Mucosa of descending colon (tissue), 3 donors: ENCODE data around the gene TSPAN5. TPM values are rescaled to one million over a fixed set of nuclear protein-coding genes. Genes with fewer than 3 reads are reported as not detected.
"Not testable (repeated sequence)": the region's sequence is repeated elsewhere in the genome, so short reads cannot be mapped to it uniquely, and the experiment has no call there.

Experiments used
- ATAC-seq: fragments of 200-7000 bp; cut with Tn5 transposase; one replicate; pipeline ENCODE4 v1.9.1; 2020; ENCODE audit warnings: mild to moderate bottlenecking, moderate library complexity
- DNase-seq, 3 donors: peaks; one replicate each; pipeline ENCODE4 v3.0.0-alpha.2; 2020
- H3K36me3 ChIP-seq: fragments of 200-600 bp; one replicate; pipeline ENCODE4 v1.8.0; 2021; ENCODE audit warnings: low read depth, mild to moderate bottlenecking
- H3K4me1 ChIP-seq: fragments of 200-600 bp; one replicate; pipeline ENCODE4 v1.8.0; 2021; ENCODE audit warnings: low read depth, mild to moderate bottlenecking
- H3K4me3 ChIP-seq: fragments of 200-600 bp; one replicate; pipeline ENCODE4 v1.8.0; 2021; ENCODE audit warnings: mild to moderate bottlenecking
- H3K9me3 ChIP-seq: fragments of 200-600 bp; one replicate; pipeline ENCODE4 v1.8.0; 2021; ENCODE audit warnings: mild to moderate bottlenecking
- CTCF ChIP-seq: fragments of 200-600 bp; IDR thresholded peaks from one replicate; pipeline ENCODE4 v1.8.0; 2022; ENCODE audit warnings: antibody characterized with exemption, mild to moderate bottlenecking
- intact Hi-C, 2 donors: fragments of 100-400 bp; cut with DNase I in 1 of 2; cut with micrococcal nuclease in 1 of 2; formaldehyde crosslinking; loops; one replicate each; pipeline versions ENCODE4 v1.11.0 to v1.11.1; 2022; cut with DNase I, micrococcal nuclease
- long read RNA-seq, 2 donors: library from polyadenylated mRNA; unstranded; transcript quantifications; one replicate each; pipeline ENCODE4 v2.0.0, GENCODE V29; 2019 to 2021
- total RNA-seq, 3 donors: library from RNA; stranded (reverse); fragmentation: NEBNext Ultra II Directional in 2 of 3; extraction: Animal tissue kit (Norgen Biotek cat#: 25700) in 2 of 3; gene quantifications; one replicate each; pipeline versions ENCODE4 v1.2.1 to v1.2.4, GENCODE V29; 2021 to 2023
- donor health status: DM: no; HTN: no; CAD: no; lungs with moderate emphysema.
- donor health status: DM: no; HTN: no; CAD: no.
- donor health status: DM: no; HTN: yes; CAD: no.

The TSPAN5 gene
- total RNA-seq = 10 to 100 TPM in 1 of 3 donors, 1 to 10 TPM in 2; 3.9 to 11.8 (median 4.9) TPM
- long read RNA-seq, donor 1, transcript TSPAN5-201 (8 exons, 3,365 nt) = major isoform, 20 of 30 reads
- long read RNA-seq, donor 1, partial matches to known transcripts = 0 of 30 reads
- long read RNA-seq, donor 1, other reads (novel, unspliced or antisense) = 7 of 30 reads
- long read RNA-seq, donor 2, partial matches to known transcripts = 0 of 3 reads
- long read RNA-seq, donor 2, other reads (novel, unspliced or antisense) = 3 of 3 reads

- Histone ChIP-seq H3K36me3 (no peaks in the 10 kb centered on the region), H3K4me3 (peak within 1 kb of the TSS; percentile 28), H3K4me1 (peaks cover 8% of the 10 kb centered on the region), H3K9me3 (no peaks in the 10 kb centered on the region)
- TF ChIP-seq CTCF = no peak
- ATAC-seq = peak; percentile 94
- intact Hi-C loops = loop anchor here in 1 of 2 donors (5.0 kb wide), 1 partner anchor 191 kb away; no protein-coding TSS in a partner anchor
- peak; percentile 81 to 90 (median 86) for DNase-seq
Measured at GRCh38 chr4:98658287-98659105, at the start of gene TSPAN5. TSS of gene TSPAN5 (minus strand) at chr4:98658611.

GRCh38 chr4:98706935-98707334, 48.5 kb upstream of the TSPAN5 start:
- Histone ChIP-seq H3K4me1 (no peaks in the 10 kb centered on the region), H3K9me3 (peaks cover 5% of the 10 kb centered on the region), H3K36me3 (no peaks in the 10 kb centered on the region), H3K4me3 (no peak overlapping the region)
- DNase-seq = no peak
- intact Hi-C loops = no loop called here
- ATAC-seq = no peak
- TF ChIP-seq CTCF = no peak

GRCh38 chr4:98706200-98706813, 47.9 kb upstream of the TSPAN5 start:
- Histone ChIP-seq H3K9me3 (peaks cover 5% of the 10 kb centered on the region), H3K36me3 (no peaks in the 10 kb centered on the region), H3K4me1 (no peaks in the 10 kb centered on the region), H3K4me3 (no peak overlapping the region)
- ATAC-seq (peak; percentile 82), DNase-seq (peak in 1 of 3 donors; percentile 15)
- intact Hi-C loops = no loop called here
- no peak for TF ChIP-seq CTCF

GRCh38 chr4:98705586-98705985, 47.2 kb upstream of the TSPAN5 start:
- H3K4me1 ChIP-seq, ATAC-seq, intact Hi-C loops, DNase-seq, H3K9me3 ChIP-seq, H3K4me3 ChIP-seq, H3K36me3 ChIP-seq: not testable (repeated sequence)

GRCh38 chr4:98700656-98701055, 42.2 kb upstream of the TSPAN5 start:
- intact Hi-C loops = no loop called here
- Histone ChIP-seq H3K4me1 (no peaks in the 10 kb centered on the region), H3K9me3 (peaks cover 9% of the 10 kb centered on the region), H3K4me3 (no peak overlapping the region), H3K36me3 (no peaks in the 10 kb centered on the region)
- TF ChIP-seq CTCF = no peak
- ATAC-seq = no peak
- no peak for DNase-seq

- Histone ChIP-seq H3K9me3 (peaks cover 4% of the 10 kb centered on the region), H3K36me3 (no peaks in the 10 kb centered on the region), H3K4me1 (no peaks in the 10 kb centered on the region), H3K4me3 (no peak overlapping the region)
- TF ChIP-seq CTCF = no peak
- intact Hi-C loops = no loop called here
- DNase-seq = no peak
- ATAC-seq = no peak
Measured at GRCh38 chr4:98694076-98694475, 35.7 kb upstream of the TSPAN5 start.
